ENCODE measurements around the gene PAK1. TPM values are rescaled to one million over a fixed set of nuclear protein-coding genes. Genes with fewer than 3 reads are reported as not detected.

Gene PAK1
- total RNA-seq, 1 experiment from 2014 or later, result 60.1 TPM

- H3K27ac ChIP-seq (ENCODE audit: low read length), result no peak overlapping the region
- H3K79me2 ChIP-seq (ENCODE audit: low read length), result no peaks in the 10 kb centered on the region
- no peaks in the 10 kb centered on the region for H4K20me1 ChIP-seq (ENCODE audit: insufficient read depth, low read depth, low read length)
- H3K27me3 ChIP-seq (ENCODE audit: low read length), result no peaks in the 10 kb centered on the region
- no peaks in the 10 kb centered on the region for H3K9me2 ChIP-seq (replicated peaks; ENCODE audit: insufficient read depth, low read length)
- H3K9me3 ChIP-seq (ENCODE audit: low read length), result no peaks in the 10 kb centered on the region
- H3K9ac ChIP-seq (ENCODE audit: low read length), result no peak overlapping the region
- H3K36me3 ChIP-seq (ENCODE audit: insufficient read depth, low read length), result no peaks in the 10 kb centered on the region
- 0 out of 2 replicates have a peak, but pooled peaks cover 2% of the 10 kb centered on the region for H3K4me1 ChIP-seq (ENCODE audit: low read length)
- no peak overlapping the region for H2AFZ ChIP-seq (ENCODE audit: low read length)
- no peak overlapping the region for H3K4me3 ChIP-seq (ENCODE audit: low read length)
- peak; percentile 66 for DNase-seq
- H3K4me2 ChIP-seq (ENCODE audit: low read depth, low read length, poor library complexity, severe bottlenecking), result no peak overlapping the region
Measured at GRCh38 chr11:77471558-77472193, 2.2 kb downstream of the PAK1 start.

GRCh38 chr11:77470971-77471370, 2.9 kb downstream of the PAK1 start:
- H3K79me2 ChIP-seq (ENCODE audit: low read length), result no peaks in the 10 kb centered on the region

GRCh38 chr11:77470504-77470903, 3.4 kb downstream of the PAK1 start:
- Histone ChIP-seq H2AFZ (ENCODE audit: low read length) (no peak overlapping the region), H3K4me1 (ENCODE audit: low read length) (0 out of 2 replicates have a peak, but pooled peaks cover 2% of the 10 kb centered on the region), H3K9ac (ENCODE audit: low read length) (no peak overlapping the region), H3K4me3 (ENCODE audit: low read length) (no peak overlapping the region), H3K27me3 (ENCODE audit: low read length) (no peaks in the 10 kb centered on the region), H4K20me1 (ENCODE audit: insufficient read depth, low read depth, low read length) (no peaks in the 10 kb centered on the region), H3K79me2 (ENCODE audit: low read length) (no peaks in the 10 kb centered on the region), H3K4me2 (ENCODE audit: low read depth, low read length, poor library complexity, severe bottlenecking) (no peak overlapping the region), H3K36me3 (ENCODE audit: insufficient read depth, low read length) (no peaks in the 10 kb centered on the region), H3K9me3 (ENCODE audit: low read length) (no peaks in the 10 kb centered on the region), H3K27ac (ENCODE audit: low read length) (no peak overlapping the region), H3K9me2 (replicated peaks; ENCODE audit: insufficient read depth, low read length) (no peaks in the 10 kb centered on the region)
- DNase-seq, result no peak

More at GRCh38 chr11:77470971-77471370, 2.9 kb downstream of the PAK1 start:
- Histone ChIP-seq H3K9me3 (ENCODE audit: low read length) (no peaks in the 10 kb centered on the region), H4K20me1 (ENCODE audit: insufficient read depth, low read depth, low read length) (no peaks in the 10 kb centered on the region), H3K4me3 (ENCODE audit: low read length) (no peak overlapping the region), H2AFZ (ENCODE audit: low read length) (no peak overlapping the region), H3K9ac (ENCODE audit: low read length) (no peak overlapping the region), H3K36me3 (ENCODE audit: insufficient read depth, low read length) (no peaks in the 10 kb centered on the region), H3K27me3 (ENCODE audit: low read length) (no peaks in the 10 kb centered on the region), H3K9me2 (replicated peaks; ENCODE audit: insufficient read depth, low read length) (no peaks in the 10 kb centered on the region), H3K27ac (ENCODE audit: low read length) (no peak overlapping the region), H3K4me2 (ENCODE audit: low read depth, low read length, poor library complexity, severe bottlenecking) (no peak overlapping the region), H3K4me1 (ENCODE audit: low read length) (0 out of 2 replicates have a peak, but pooled peaks cover 2% of the 10 kb centered on the region)
- no peak for DNase-seq

GRCh38 chr11:77468527-77468926, 5.4 kb downstream of the PAK1 start:
- no peak overlapping the region for H2AFZ ChIP-seq (ENCODE audit: low read length)
- H3K4me2 ChIP-seq (ENCODE audit: low read depth, low read length, poor library complexity, severe bottlenecking), result no peak overlapping the region
- no peaks in the 10 kb centered on the region for H3K79me2 ChIP-seq (ENCODE audit: low read length)
- no peaks in the 10 kb centered on the region for H4K20me1 ChIP-seq (ENCODE audit: insufficient read depth, low read depth, low read length)
- DNase-seq, result no peak
- H3K9me2 ChIP-seq (replicated peaks; ENCODE audit: insufficient read depth, low read length), result no peaks in the 10 kb centered on the region
- no peaks in the 10 kb centered on the region for H3K36me3 ChIP-seq (ENCODE audit: insufficient read depth, low read length)
- no peaks in the 10 kb centered on the region for H3K9me3 ChIP-seq (ENCODE audit: low read length)
- no peaks in the 10 kb centered on the region for H3K4me1 ChIP-seq (ENCODE audit: low read length)
- H3K9ac ChIP-seq (ENCODE audit: low read length), result no peak overlapping the region
- no peak overlapping the region for H3K27ac ChIP-seq (ENCODE audit: low read length)
- no peaks in the 10 kb centered on the region for H3K27me3 ChIP-seq (ENCODE audit: low read length)
- H3K4me3 ChIP-seq (ENCODE audit: low read length), result no peak overlapping the region

GRCh38 chr11:77467993-77468392, 5.9 kb downstream of the PAK1 start:
- Histone ChIP-seq H2AFZ (ENCODE audit: low read length) (no peak overlapping the region), H3K9me2 (replicated peaks; ENCODE audit: insufficient read depth, low read length) (no peaks in the 10 kb centered on the region), H3K27ac (ENCODE audit: low read length) (no peak overlapping the region), H3K9me3 (ENCODE audit: low read length) (no peaks in the 10 kb centered on the region), H3K4me2 (ENCODE audit: low read depth, low read length, poor library complexity, severe bottlenecking) (no peak overlapping the region), H3K36me3 (ENCODE audit: insufficient read depth, low read length) (no peaks in the 10 kb centered on the region), H3K79me2 (ENCODE audit: low read length) (no peaks in the 10 kb centered on the region), H3K4me1 (ENCODE audit: low read length) (no peaks in the 10 kb centered on the region), H3K4me3 (ENCODE audit: low read length) (no peak overlapping the region), H4K20me1 (ENCODE audit: insufficient read depth, low read depth, low read length) (no peaks in the 10 kb centered on the region), H3K27me3 (ENCODE audit: low read length) (no peaks in the 10 kb centered on the region), H3K9ac (ENCODE audit: low read length) (no peak overlapping the region)
- DNase-seq, result no peak

- Histone ChIP-seq H3K9me2 (replicated peaks; ENCODE audit: insufficient read depth, low read length) (no peaks in the 10 kb centered on the region), H3K9ac (ENCODE audit: low read length) (no peak overlapping the region), H4K20me1 (ENCODE audit: insufficient read depth, low read depth, low read length) (no peaks in the 10 kb centered on the region), H3K79me2 (ENCODE audit: low read length) (no peaks in the 10 kb centered on the region), H3K36me3 (ENCODE audit: insufficient read depth, low read length) (no peaks in the 10 kb centered on the region), H3K27me3 (ENCODE audit: low read length) (no peaks in the 10 kb centered on the region), H2AFZ (ENCODE audit: low read length) (no peak overlapping the region), H3K4me1 (ENCODE audit: low read length) (no peaks in the 10 kb centered on the region), H3K27ac (ENCODE audit: low read length) (no peak overlapping the region), H3K4me3 (ENCODE audit: low read length) (no peak overlapping the region), H3K9me3 (ENCODE audit: low read length) (no peaks in the 10 kb centered on the region), H3K4me2 (ENCODE audit: low read depth, low read length, poor library complexity, severe bottlenecking) (no peak overlapping the region)
- DNase-seq, result no peak
Measured at GRCh38 chr11:77467233-77467632, 6.7 kb downstream of the PAK1 start.

GRCh38 chr11:77457340-77457739, 16.6 kb downstream of the PAK1 start:
- Histone ChIP-seq H3K79me2 (ENCODE audit: low read length) (no peaks in the 10 kb centered on the region), H3K9ac (ENCODE audit: low read length) (no peak overlapping the region), H3K27me3 (ENCODE audit: low read length) (no peaks in the 10 kb centered on the region), H3K4me3 (ENCODE audit: low read length) (no peak overlapping the region), H3K9me3 (ENCODE audit: low read length) (no peaks in the 10 kb centered on the region), H3K9me2 (replicated peaks; ENCODE audit: insufficient read depth, low read length) (no peaks in the 10 kb centered on the region), H3K4me1 (ENCODE audit: low read length) (peaks cover 5% of the 10 kb centered on the region; the same call in 1 of the 2 replicates), H2AFZ (ENCODE audit: low read length) (no peak overlapping the region), H3K27ac (ENCODE audit: low read length) (no peak overlapping the region), H3K36me3 (ENCODE audit: insufficient read depth, low read length) (no peaks in the 10 kb centered on the region), H3K4me2 (ENCODE audit: low read depth, low read length, poor library complexity, severe bottlenecking) (no peak overlapping the region), H4K20me1 (ENCODE audit: insufficient read depth, low read depth, low read length) (no peaks in the 10 kb centered on the region)
- DNase-seq, result no peak

- no peaks in the 10 kb centered on the region for H3K27me3 ChIP-seq (ENCODE audit: low read length)
- no peak overlapping the region for H3K4me3 ChIP-seq (ENCODE audit: low read length)
- peaks cover 5% of the 10 kb centered on the region; the same call in 1 of the 2 replicates for H3K4me1 ChIP-seq (ENCODE audit: low read length)
- DNase-seq, result no peak
- H3K79me2 ChIP-seq (ENCODE audit: low read length), result no peaks in the 10 kb centered on the region
- H3K36me3 ChIP-seq (ENCODE audit: insufficient read depth, low read length), result no peaks in the 10 kb centered on the region
- no peak overlapping the region for H2AFZ ChIP-seq (ENCODE audit: low read length)
- no peaks in the 10 kb centered on the region for H3K9me3 ChIP-seq (ENCODE audit: low read length)
- H4K20me1 ChIP-seq (ENCODE audit: insufficient read depth, low read depth, low read length), result no peaks in the 10 kb centered on the region
- H3K9me2 ChIP-seq (replicated peaks; ENCODE audit: insufficient read depth, low read length), result no peaks in the 10 kb centered on the region
- no peak overlapping the region for H3K27ac ChIP-seq (ENCODE audit: low read length)
- H3K9ac ChIP-seq (ENCODE audit: low read length), result no peak overlapping the region
- H3K4me2 ChIP-seq (ENCODE audit: low read depth, low read length, poor library complexity, severe bottlenecking), result no peak overlapping the region
Measured at GRCh38 chr11:77455740-77456139, 18.2 kb downstream of the PAK1 start.

Measured in Karpas-422 (cell line).